Trophoblast cell (in vitro differentiated cells and primary cell): ENCODE results near the gene CARHSP1.
"Not testable (repeated sequence)": the region's sequence is repeated elsewhere in the genome, so short reads cannot be mapped to it uniquely, and the experiment has no call there.

Experiments used
- DNase-seq, 2 donors: peaks; one replicate each; pipeline ENCODE4 v3.0.0-alpha.2; 2016
- H2AFZ ChIP-seq: 2 replicates; pipeline ENCODE4 v1.6.1; 2013; ENCODE audit warnings: low read length, moderate library complexity, mild to moderate bottlenecking; ENCODE audit not compliant: insufficient read depth, poor library complexity
- H2AK5ac ChIP-seq: 2 replicates; pipeline ENCODE4 v1.6.1; 2013; ENCODE audit warnings: mild to moderate bottlenecking, low read length
- H2BK120ac ChIP-seq: 2 replicates; pipeline ENCODE4 v1.6.1; 2013; ENCODE audit warnings: low read length, mild to moderate bottlenecking, moderate library complexity; ENCODE audit not compliant: insufficient read depth, poor library complexity
- H2BK12ac ChIP-seq: 2 replicates; pipeline ENCODE4 v1.6.1; 2013; ENCODE audit warnings: mild to moderate bottlenecking, low read length, moderate library complexity
- H2BK5ac ChIP-seq: 2 replicates; pipeline ENCODE4 v1.6.1; 2013; ENCODE audit warnings: low read length, low read depth, moderate library complexity, mild to moderate bottlenecking; ENCODE audit not compliant: poor library complexity
- H3K14ac ChIP-seq: 2 replicates; pipeline ENCODE4 v1.6.1; 2013; ENCODE audit warnings: mild to moderate bottlenecking, low read length
- H3K18ac ChIP-seq: 2 replicates; pipeline ENCODE4 v1.6.1; 2013; ENCODE audit warnings: mild to moderate bottlenecking, low read length
- H3K23ac ChIP-seq: 2 replicates; pipeline ENCODE4 v1.6.1; 2013; ENCODE audit warnings: low read length
- H3K27ac ChIP-seq: 2 replicates; pipeline ENCODE4 v1.5.1; 2013; ENCODE audit warnings: low read depth, mild to moderate bottlenecking, inconsistent platforms, low read length, moderate library complexity
- H3K27me3 ChIP-seq: 2 replicates; pipeline ENCODE4 v1.6.1; 2013; ENCODE audit warnings: inconsistent platforms, mild to moderate bottlenecking, low read length, moderate library complexity; ENCODE audit not compliant: insufficient read depth
- H3K36me3 ChIP-seq, 2 experiments: 1 replicate in 1 of 2; 2 replicates in 1 of 2; pipeline ENCODE4 v1.6.1; 2013; ENCODE audit warnings: low read length in 2 of 2, mild to moderate bottlenecking in 2 of 2, moderate library complexity in 1 of 2; ENCODE audit not compliant: insufficient read depth in 2 of 2, control insufficient read depth in 1 of 2
- H3K4ac ChIP-seq: 2 replicates; pipeline ENCODE4 v1.6.1; 2013; ENCODE audit warnings: low read depth, mild to moderate bottlenecking, low read length, moderate library complexity
- H3K4me1 ChIP-seq, 2 experiments: 1 replicate in 1 of 2; 2 replicates in 1 of 2; pipeline ENCODE4 v1.6.1; 2013; ENCODE audit warnings: low read length in 2 of 2, mild to moderate bottlenecking in 2 of 2, moderate library complexity in 1 of 2; ENCODE audit not compliant: insufficient read depth in 2 of 2, control insufficient read depth in 1 of 2
- H3K4me2 ChIP-seq: 2 replicates; pipeline ENCODE4 v1.6.1; 2013; ENCODE audit warnings: inconsistent platforms, mild to moderate bottlenecking, low read length, moderate library complexity
- H3K4me3 ChIP-seq: 2 replicates; pipeline ENCODE4 v1.5.1; 2013; ENCODE audit warnings: mild to moderate bottlenecking, low read depth, low read length, inconsistent platforms
- H3K79me1 ChIP-seq: one replicate; pipeline ENCODE4 v1.6.1; 2013; ENCODE audit warnings: low read length
- H3K79me2 ChIP-seq: 2 replicates; pipeline ENCODE4 v1.6.1; 2013; ENCODE audit warnings: low read length, mild to moderate bottlenecking; ENCODE audit not compliant: control insufficient read depth, insufficient read depth, poor library complexity
- H3K9ac ChIP-seq: 2 replicates; pipeline ENCODE4 v1.6.1; 2013; ENCODE audit warnings: mild to moderate bottlenecking, low read length
- H3K9me3 ChIP-seq: 2 replicates; pipeline ENCODE4 v1.6.1; 2013; ENCODE audit warnings: low read depth, mild to moderate bottlenecking, control low read depth, inconsistent platforms, low read length; ENCODE audit not compliant: insufficient read depth
- H4K12ac ChIP-seq: 2 replicates; pipeline ENCODE4 v1.6.1; 2013; ENCODE audit warnings: low read depth, mild to moderate bottlenecking, low read length, moderate library complexity
- H4K8ac ChIP-seq: 2 replicates; pipeline ENCODE4 v1.6.1; 2013; ENCODE audit warnings: low read depth, mild to moderate bottlenecking, low read length, moderate library complexity
- H4K91ac ChIP-seq: one replicate; pipeline ENCODE4 v1.6.1; 2013; ENCODE audit warnings: low read depth, mild to moderate bottlenecking, low read length, moderate library complexity
- WGBS: extraction: QIAGEN DNeasy Blood & Tissue Kit; methylation state at CpG from one replicate; pipeline ENCODE4 v1.1.7; 2013; ENCODE audit warnings: missing lambda C conversion rate; ENCODE audit not compliant: insufficient read length, insufficient coverage; ENCODE audit errors: extremely low coverage; 5-methylcytosine and 5-hydroxymethylcytosine counted together

CARHSP1 gene

GRCh38 chr16:8846401-8846932 is 22.3 kb downstream of the CARHSP1 start:
- H3K4me3 ChIP-seq, result no peak overlapping the region
- no peak overlapping the region for H4K12ac ChIP-seq
- no peaks in the 10 kb centered on the region for H3K27me3 ChIP-seq
- H3K79me1 ChIP-seq, result no peaks in the 10 kb centered on the region
- H3K27ac ChIP-seq, result no peak overlapping the region
- H3K4ac ChIP-seq, result no peak overlapping the region
- DNase-seq, result no peak
- H3K9ac ChIP-seq, result no peak overlapping the region
- no peak overlapping the region for H3K14ac ChIP-seq
- no peak overlapping the region for H2BK12ac ChIP-seq
- no peak overlapping the region for H2AK5ac ChIP-seq
- H2BK120ac ChIP-seq, result no peak overlapping the region
- no peak overlapping the region for H3K4me2 ChIP-seq
- no peak overlapping the region for H4K91ac ChIP-seq
- no peaks in the 10 kb centered on the region for H3K4me1 ChIP-seq
- H2AFZ ChIP-seq, result no peak overlapping the region
- peaks cover 36 to 45% of the 10 kb centered on the region in 2 experiments for H3K36me3 ChIP-seq
- no peak overlapping the region for H4K8ac ChIP-seq
- H3K18ac ChIP-seq, result no peak overlapping the region
- peaks cover 2% of the 10 kb centered on the region for H3K79me2 ChIP-seq
- WGBS, result no CpG with 5 or more reads among the region's 10 CpGs
- no peak overlapping the region for H3K23ac ChIP-seq
- no peak overlapping the region for H2BK5ac ChIP-seq
- H3K9me3 ChIP-seq, result no peaks in the 10 kb centered on the region

GRCh38 chr16:8845699-8846298 is 23.0 kb downstream of the CARHSP1 start:
- H3K79me1 ChIP-seq, result no peaks in the 10 kb centered on the region
- H3K4ac ChIP-seq, result no peak overlapping the region
- H2AK5ac ChIP-seq, result no peak overlapping the region
- no peak overlapping the region for H3K18ac ChIP-seq
- no peak overlapping the region for H3K4me2 ChIP-seq
- H3K14ac ChIP-seq, result no peak overlapping the region
- H4K91ac ChIP-seq, result no peak overlapping the region
- no peak overlapping the region for H4K12ac ChIP-seq
- no peak overlapping the region for H4K8ac ChIP-seq
- H2BK5ac ChIP-seq, result no peak overlapping the region
- no peak overlapping the region for H3K27ac ChIP-seq
- no peak overlapping the region for H2BK120ac ChIP-seq
- no peaks in the 10 kb centered on the region for H3K27me3 ChIP-seq
- no peak overlapping the region for H2BK12ac ChIP-seq
- DNase-seq, result no peak
- no peak overlapping the region for H3K9ac ChIP-seq
- no peak overlapping the region for H2AFZ ChIP-seq
- no peak overlapping the region for H3K23ac ChIP-seq
- WGBS, result no CpG with 5 or more reads among the region's 7 CpGs
- no peaks in the 10 kb centered on the region for H3K9me3 ChIP-seq
- H3K4me1 ChIP-seq, result peaks cover under 1% of the 10 kb centered on the region in 2 experiments
- H3K79me2 ChIP-seq, result peaks cover 2% of the 10 kb centered on the region
- H3K4me3 ChIP-seq, result no peak overlapping the region
- peaks cover 36 to 40% of the 10 kb centered on the region in 2 experiments for H3K36me3 ChIP-seq

GRCh38 chr16:8843296-8843695 is 25.5 kb downstream of the CARHSP1 start:
- not testable (repeated sequence) for H3K4me3 ChIP-seq, H4K8ac ChIP-seq, H2BK120ac ChIP-seq, H3K23ac ChIP-seq, H3K9me3 ChIP-seq, H2BK12ac ChIP-seq, DNase-seq, H4K91ac ChIP-seq, H3K4me2 ChIP-seq, H3K18ac ChIP-seq, H4K12ac ChIP-seq, H3K79me2 ChIP-seq, H3K14ac ChIP-seq, H2BK5ac ChIP-seq, H2AK5ac ChIP-seq, H3K9ac ChIP-seq, H3K79me1 ChIP-seq, H2AFZ ChIP-seq, H3K4me1 ChIP-seq, H3K27ac ChIP-seq, H3K27me3 ChIP-seq, H3K4ac ChIP-seq
- H3K36me3 ChIP-seq, result peaks cover 14 to 15% of the 10 kb centered on the region in 2 experiments
- no CpG with 5 or more reads among the region's 12 CpGs for WGBS

GRCh38 chr16:8842016-8842415 is 26.8 kb downstream of the CARHSP1 start:
- H3K9ac ChIP-seq, H4K91ac ChIP-seq, H3K9me3 ChIP-seq, H2BK5ac ChIP-seq, H3K36me3 ChIP-seq, H2AFZ ChIP-seq, H3K18ac ChIP-seq, DNase-seq, H3K27me3 ChIP-seq, H3K27ac ChIP-seq, H2BK12ac ChIP-seq, H4K8ac ChIP-seq, H3K79me2 ChIP-seq, H3K4ac ChIP-seq, H2BK120ac ChIP-seq, H4K12ac ChIP-seq, H3K4me3 ChIP-seq, H3K4me2 ChIP-seq, H3K4me1 ChIP-seq, H2AK5ac ChIP-seq, H3K14ac ChIP-seq, H3K79me1 ChIP-seq, H3K23ac ChIP-seq: not testable (repeated sequence)
- no CpG with 5 or more reads among the region's 4 CpGs for WGBS
